Endothelial cell of umbilical vein (primary cell): ENCODE data around the gene OR8B12. TPM values are rescaled to one million over a fixed set of nuclear protein-coding genes. Genes with fewer than 3 reads are reported as not detected.

Source experiments
- BruUV-seq: library from RNA; stranded (reverse); fragments of 400-500 nt; replicated peaks from 2 replicates; lab custom pipeline; 2021; lab: Mats Ljungman, UMichigan
- CTCF ChIA-PET: fragments of 300-600, 350-600 bp; sonication (Branson Sonifier 250); formaldehyde crosslinking; loops from one replicate; lab custom pipeline; 2021; ENCODE audit warnings: antibody characterized with exemption, inconsistent platforms; lab: Charles Lee
- POLR2A ChIA-PET: fragments of 300-600, 350-600 bp; sonication (Branson Sonifier 250); formaldehyde crosslinking; loops from one replicate; lab custom pipeline; 2021; ENCODE audit warnings: antibody characterized with exemption, inconsistent platforms; lab: Charles Lee
- DNase-seq: peaks from one replicate; pipeline ENCODE4 v3.0.0-alpha.2; 2011; ENCODE audit warnings: low read depth, low spot score
- FAIRE-seq: peaks from 2 replicates; lab custom pipeline; 2011; peaks lifted over from hg19 to GRCh38; lab: Jason Lieb, UNC
- H2AFZ ChIP-seq: 2 replicates; pipeline ENCODE4 v1.6.0; 2012; ENCODE audit warnings: low read depth, low read length, control low read depth, inconsistent platforms
- H3K27ac ChIP-seq: 2 replicates; pipeline ENCODE4 v1.5.1; 2011; ENCODE audit warnings: low read depth, mild to moderate bottlenecking, control low read depth, low read length, moderate library complexity; ENCODE audit not compliant: insufficient read depth
- H3K27me3 ChIP-seq, 2 experiments: 2 replicates each; pipeline versions ENCODE4 v1.6.0 to v1.6.1; 2011; ENCODE audit warnings: low read length in 2 of 2, mixed read lengths in 1 of 2; ENCODE audit not compliant: control insufficient read depth in 2 of 2, insufficient read depth in 2 of 2
- H3K36me3 ChIP-seq, 2 experiments: 2 replicates in 1 of 2; 3 replicates in 1 of 2; pipeline ENCODE4 v1.5.1; 2011; ENCODE audit warnings: low read length in 2 of 2, mild to moderate bottlenecking in 1 of 2, moderate library complexity in 1 of 2; ENCODE audit not compliant: control insufficient read depth in 2 of 2, insufficient read depth in 2 of 2; ENCODE audit errors: extremely low read depth in 1 of 2
- H3K4me1 ChIP-seq: 3 replicates; pipeline ENCODE4 v1.5.1; 2011; ENCODE audit warnings: mild to moderate bottlenecking, low read length; ENCODE audit not compliant: control insufficient read depth, insufficient read depth; ENCODE audit errors: extremely low read depth
- H3K4me2 ChIP-seq: 2 replicates; pipeline ENCODE4 v1.6.1; 2011; ENCODE audit warnings: low read length, control low read depth, mixed read lengths; ENCODE audit not compliant: insufficient read depth
- H3K4me3 ChIP-seq, 3 experiments: fragments of 200-600 bp in 1 of 3; sonication (generic), shearing (Covaris generic) in 1 of 3; replicated peaks in 1 of 3; 2 replicates each; pipeline ENCODE4 v1.5.1; 2011 to 2016; ENCODE audit warnings: control low read depth in 3 of 3, low read length in 3 of 3, mild to moderate bottlenecking in 2 of 3, inconsistent platforms in 1 of 3, low read depth in 1 of 3, moderate library complexity in 1 of 3; ENCODE audit not compliant: insufficient read depth in 1 of 3
- H3K79me2 ChIP-seq: 2 replicates; pipeline ENCODE4 v1.6.0; 2012; ENCODE audit warnings: low read length, inconsistent platforms; ENCODE audit not compliant: control insufficient read depth, insufficient read depth
- H3K9ac ChIP-seq: replicated peaks from 2 replicates; pipeline ENCODE3; 2011; ENCODE audit warnings: low read length, control low read depth; ENCODE audit not compliant: insufficient read depth; ENCODE audit errors: extremely low read depth
- H3K9me1 ChIP-seq: replicated peaks from 3 replicates; pipeline ENCODE4 v1.6.0; 2011; ENCODE audit warnings: mild to moderate bottlenecking, low read length; ENCODE audit not compliant: control insufficient read depth, insufficient read depth; ENCODE audit errors: extremely low read depth
- H3K9me3 ChIP-seq: replicated peaks from 2 replicates; pipeline ENCODE4 v1.5.1; 2012; ENCODE audit warnings: low read length, inconsistent platforms; ENCODE audit not compliant: control insufficient read depth, insufficient read depth
- H4K20me1 ChIP-seq: replicated peaks from 2 replicates; pipeline ENCODE3; 2011; ENCODE audit warnings: mild to moderate bottlenecking, low read length; ENCODE audit not compliant: control insufficient read depth, insufficient read depth; ENCODE audit errors: extremely low read depth
- CTCF ChIP-seq, 2 donors: IDR thresholded peaks; 1 replicate in 1 of 2; 2 replicates in 1 of 2; pipeline ENCODE4 v1.5.1; 2011; ENCODE audit warnings: low read length in 2 of 2, mild to moderate bottlenecking in 2 of 2, moderate library complexity in 2 of 2, control low read depth in 1 of 2, inconsistent platforms in 1 of 2, low read depth in 1 of 2; ENCODE audit not compliant: insufficient read depth in 1 of 2; ENCODE audit errors: extremely low read depth in 1 of 2
- EZH2 ChIP-seq: IDR thresholded peaks from 2 replicates; pipeline ENCODE4 v1.6.1; 2012; ENCODE audit warnings: borderline replicate concordance, low read depth, mild to moderate bottlenecking, moderate library complexity, low read length, inconsistent platforms; ENCODE audit not compliant: severe bottlenecking
- FOS ChIP-seq: IDR thresholded peaks from 2 replicates; pipeline ENCODE4 v1.6.1; 2011; ENCODE audit warnings: mild to moderate bottlenecking, low read length, moderate library complexity, borderline replicate concordance; ENCODE audit not compliant: insufficient read depth
- GATA2 ChIP-seq: IDR thresholded peaks from 2 replicates; pipeline ENCODE4 v1.7.0; 2011; ENCODE audit warnings: low read depth, mild to moderate bottlenecking, moderate library complexity, mixed read lengths, low read length; ENCODE audit not compliant: insufficient read length, insufficient read depth
- JUN ChIP-seq: IDR thresholded peaks from 2 replicates; pipeline ENCODE4 v1.6.1; 2011; ENCODE audit warnings: borderline replicate concordance, low read depth; ENCODE audit not compliant: insufficient read length, insufficient read depth
- MAX ChIP-seq: IDR thresholded peaks from 2 replicates; pipeline ENCODE4 v1.6.1; 2011; ENCODE audit not compliant: insufficient read depth, insufficient read length
- MYC ChIP-seq: IDR thresholded peaks from one replicate; pipeline ENCODE4 v1.6.1; 2011; ENCODE audit warnings: mild to moderate bottlenecking, low read depth, low read length
- POLR2A ChIP-seq: IDR thresholded peaks from 2 replicates; pipeline ENCODE4 v1.6.1; 2012; ENCODE audit warnings: low read depth, mild to moderate bottlenecking, control low read depth, low read length
- POLR2AphosphoS5 ChIP-seq: IDR thresholded peaks from 2 replicates; pipeline ENCODE4 v1.6.1; 2012; ENCODE audit warnings: low read depth, mild to moderate bottlenecking, control low read depth, low read length, moderate library complexity; ENCODE audit not compliant: insufficient read depth
- dilution Hi-C: fragments of 300-500 bp; cut with MboI; formaldehyde crosslinking; loops from one replicate; pipeline ENCODE4 v1.15.0; 2019; ENCODE audit warnings: low sequenced_read_pairs; ENCODE audit not compliant: extremely low pct_ligation_motif_present
- intact Hi-C: fragments of 100-400 bp; cut with micrococcal nuclease; formaldehyde crosslinking; loops from one replicate; pipeline ENCODE4 v1.10.0; 2022
- polyA plus RNA-seq, 4 experiments: library from polyadenylated mRNA; depleted of rRNA in 3 of 4; stranded (reverse) in 3 of 4; unstranded in 1 of 4; fragments of >200 nt; gene quantifications; 2 replicates each; pipeline versions ENCODE4 v1.2.1 to v1.2.3, GENCODE V29; 2011 to 2012; ENCODE audit warnings: missing spikeins in 1 of 4
- total RNA-seq: library from RNA; stranded (reverse); gene quantifications from 2 replicates; pipeline ENCODE4 v1.2.3, GENCODE V29; 2021

Gene OR8B12
- total and polyA plus RNA-seq, 2 donors (not counting 3 experiments of a cell fraction or from before 2014, with no cell fraction given), result not detected

- H3K27ac ChIP-seq, result no peak overlapping the region
- CTCF ChIA-PET, result no interaction called here
- H2AFZ ChIP-seq, result no peak overlapping the region
- POLR2A ChIA-PET, result no interaction called here
- no peak overlapping the region for H3K4me3 ChIP-seq
- no peak overlapping the region for H3K4me2 ChIP-seq
- DNase-seq, result no peak
- no peak for FAIRE-seq
- H4K20me1 ChIP-seq, result no peaks in the 10 kb centered on the region
- H3K9me3 ChIP-seq, result no peaks in the 10 kb centered on the region
- H3K9me1 ChIP-seq, result no peaks in the 10 kb centered on the region
- dilution Hi-C loops (no loop called here), intact Hi-C loops (no loop called here)
- H3K9ac ChIP-seq, result no peak overlapping the region
- TF ChIP-seq MAX (no peak), GATA2 (no peak), MYC (no peak), FOS (no peak), POLR2A (no peak), JUN (no peak), EZH2 (no peak), POLR2AphosphoS5 (no peak), CTCF (IDR thresholded peaks at IDR 0.05; ENCODE audit: extremely low read depth in 1 of 2, insufficient read depth in 1 of 2, low read depth in 1 of 2, low read length in 2 of 2) (no peak)
- peaks cover 0 to 2% of the 10 kb centered on the region in 2 experiments for H3K27me3 ChIP-seq
- H3K79me2 ChIP-seq, result no peaks in the 10 kb centered on the region
- BruUV-seq, result no TSS peak
- H3K4me1 ChIP-seq, result no peaks in the 10 kb centered on the region
- no peaks in the 10 kb centered on the region for H3K36me3 ChIP-seq
Observed at GRCh38 chr11:124520550-124520854, 23.0 kb downstream of the OR8B12 start.
